Inflammatory macrophage (primary cell): ENCODE data around the gene DIDO1.
A peak's percentile ranks its signal among the peaks of the same experiment; 100 is the strongest.

Experiments
- DNase-seq, 2 donors: peaks; one replicate each; pipeline ENCODE4 v3.0.0-alpha.2; 2020 to 2022
- total RNA-seq, 18 experiments: gene quantifications; one replicate each; lab custom pipeline; 2026; ENCODE audit warnings: mixed read lengths in 6 of 18, inconsistent platforms in 2 of 18; lab: John Stamatoyannopoulos, UW

Gene DIDO1
- 35.2 to 96.2 (median 68.9) reads per million in 18 experiments for total RNA-seq

GRCh38 chr20:62926229-62927127 lies at the start of gene DIDO1:
DIDO1 (minus strand) TSS chr20:62926505.
- DNase-seq = peak; percentile 80 to 91

DNA sequence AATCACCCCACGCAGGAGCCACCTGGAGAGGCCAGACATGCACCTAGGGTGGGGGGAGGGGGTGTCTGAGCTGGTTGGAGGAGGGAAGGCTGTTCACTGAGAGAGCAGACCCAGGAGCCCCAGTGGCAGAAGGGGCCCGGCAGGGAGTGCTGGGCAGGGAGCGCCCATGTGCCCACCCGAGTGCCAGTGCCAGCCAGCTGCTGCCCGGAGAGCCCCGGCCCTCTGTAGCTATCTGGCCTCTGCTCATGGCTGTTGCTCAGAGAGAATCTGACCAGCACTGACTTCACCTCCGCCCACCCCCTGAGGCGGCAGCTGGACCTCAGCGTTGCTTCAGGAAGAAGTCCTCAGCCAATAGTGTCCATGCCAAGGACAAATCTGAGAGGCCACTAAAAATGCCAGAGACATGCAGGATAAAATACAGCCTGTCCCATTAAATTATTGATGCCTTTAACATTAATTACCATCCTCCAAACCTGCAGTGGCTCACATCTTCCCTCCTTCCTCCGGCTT lies 49.0 kb upstream of the DIDO1 start:
- DNase-seq = peak in 1 of 2 donors; percentile 64

- DNase-seq = no peak
Observed at GRCh38 chr20:62972845-62973745, 46.8 kb upstream of the DIDO1 start.

DNA sequence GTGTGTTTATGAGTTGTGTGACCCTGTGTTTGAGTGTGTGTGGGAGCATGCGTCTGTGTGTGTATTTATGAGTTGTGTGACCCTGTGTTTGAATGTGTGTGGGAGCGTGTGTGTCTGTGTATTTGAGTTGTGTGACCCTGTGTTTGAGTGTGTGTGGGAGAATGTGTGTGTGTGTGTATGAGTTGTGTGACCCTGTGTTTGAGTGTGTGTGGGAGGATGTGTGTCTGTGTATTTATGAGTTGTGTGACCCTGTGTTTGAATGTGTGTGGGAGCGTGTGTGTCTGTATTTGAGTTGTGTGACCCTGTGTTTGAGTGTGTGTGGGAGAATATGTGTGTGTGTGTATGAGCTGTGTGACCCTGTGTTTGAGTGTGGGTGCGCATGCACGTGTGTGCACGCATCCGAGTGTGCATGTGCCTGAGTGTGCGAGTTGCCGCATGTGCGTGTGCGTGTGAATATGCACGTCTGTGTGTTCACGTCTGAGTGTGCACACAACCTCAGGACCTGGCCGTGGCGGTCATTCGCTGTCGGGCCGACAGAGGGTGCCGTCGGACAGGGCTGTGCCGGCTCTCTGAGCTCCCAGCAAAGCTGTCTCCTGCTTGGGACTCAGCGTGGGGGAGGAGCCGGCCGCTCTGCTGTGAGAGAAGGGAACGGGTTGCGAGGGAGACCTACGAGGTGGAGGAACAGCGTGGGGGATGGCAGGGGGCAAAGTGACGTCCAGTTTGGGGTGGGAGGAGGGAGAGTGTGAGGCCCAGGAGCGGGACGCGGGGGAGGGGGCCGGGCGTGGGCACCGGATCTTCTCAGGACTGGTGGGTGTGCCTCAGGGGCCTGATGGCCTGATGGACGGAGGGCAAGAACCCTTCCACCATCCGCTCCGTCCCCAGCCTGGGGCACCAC lies 45.9 kb upstream of the DIDO1 start:
- peak; percentile 86 to 89 for DNase-seq

GRCh38 chr20:62971211-62971949 lies 45.1 kb upstream of the DIDO1 start:
- DNase-seq = no peak

GRCh38 chr20:62970307-62971210 lies 44.3 kb upstream of the DIDO1 start:
- no peak for DNase-seq

GRCh38 chr20:62969939-62970306 lies 43.6 kb upstream of the DIDO1 start:
- DNase-seq = no peak

DNA sequence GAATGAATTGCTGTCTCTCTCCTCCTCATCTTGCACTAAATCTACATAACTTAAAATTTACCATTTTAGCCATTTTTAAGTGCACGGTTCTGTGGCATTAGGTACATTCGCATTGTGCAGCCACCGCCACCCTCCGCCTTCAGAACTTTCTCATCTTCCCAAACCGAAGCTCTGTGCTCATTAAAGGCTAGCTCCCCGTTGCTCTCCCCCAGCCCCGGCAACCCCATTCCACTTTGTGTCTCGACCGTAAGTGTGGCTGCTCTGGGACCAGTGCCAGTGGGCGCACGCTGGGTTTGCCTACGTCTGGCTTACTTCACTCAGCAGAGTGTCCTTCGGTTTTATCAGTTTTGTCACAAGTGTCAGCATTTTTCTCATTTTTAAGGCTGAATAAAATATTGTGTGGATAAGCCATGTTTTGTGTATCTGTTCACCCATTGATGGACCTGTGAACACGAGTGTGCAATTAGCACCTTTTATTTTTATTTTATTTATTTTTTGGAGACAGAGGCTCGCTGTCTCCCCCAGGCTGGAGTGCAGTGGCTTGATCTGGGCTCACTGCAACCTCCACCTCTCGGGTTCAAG lies 43.0 kb upstream of the DIDO1 start:
- DNase-seq = no peak

DNA sequence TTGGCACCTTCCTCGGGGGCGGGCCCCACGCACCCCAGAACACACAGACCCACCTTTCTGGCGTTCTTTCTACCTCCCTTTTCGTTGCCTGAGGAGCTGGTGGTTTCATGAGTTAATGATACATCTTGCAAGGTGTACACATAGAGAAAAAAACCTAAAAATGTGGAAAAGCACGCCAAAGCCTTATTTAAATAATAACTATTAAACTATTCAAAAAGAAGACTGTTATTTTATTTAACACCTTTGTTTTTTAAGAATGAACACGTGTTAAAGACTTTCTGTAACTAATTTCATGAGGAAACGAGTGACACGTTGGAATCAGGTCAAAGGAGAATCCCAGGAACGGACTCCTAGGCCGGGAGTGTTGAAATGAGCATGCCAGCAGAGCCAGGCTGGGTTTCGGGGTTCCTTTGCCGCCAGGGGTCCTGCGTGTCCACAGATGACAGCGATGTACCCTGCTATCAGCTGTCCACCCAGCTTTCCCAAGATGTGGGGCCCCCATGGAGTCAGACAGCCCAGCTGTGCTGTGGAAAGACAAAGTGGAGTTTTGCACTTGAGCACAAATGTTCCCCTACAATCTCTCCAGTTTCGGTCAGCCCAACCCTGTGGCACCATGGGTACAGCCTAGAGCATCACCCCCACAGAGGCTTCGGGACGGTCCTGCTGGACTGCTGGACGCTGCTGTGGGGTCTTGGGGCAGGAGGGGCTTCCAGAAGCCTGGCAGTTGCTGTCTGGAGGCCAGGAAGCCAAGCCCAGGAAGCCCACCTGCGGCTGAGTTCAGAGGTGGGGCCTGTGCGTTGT lies 42.3 kb upstream of the DIDO1 start:
- no peak for DNase-seq

- no peak for DNase-seq
Observed at GRCh38 chr20:62967628-62968351, 41.5 kb upstream of the DIDO1 start.

DNA sequence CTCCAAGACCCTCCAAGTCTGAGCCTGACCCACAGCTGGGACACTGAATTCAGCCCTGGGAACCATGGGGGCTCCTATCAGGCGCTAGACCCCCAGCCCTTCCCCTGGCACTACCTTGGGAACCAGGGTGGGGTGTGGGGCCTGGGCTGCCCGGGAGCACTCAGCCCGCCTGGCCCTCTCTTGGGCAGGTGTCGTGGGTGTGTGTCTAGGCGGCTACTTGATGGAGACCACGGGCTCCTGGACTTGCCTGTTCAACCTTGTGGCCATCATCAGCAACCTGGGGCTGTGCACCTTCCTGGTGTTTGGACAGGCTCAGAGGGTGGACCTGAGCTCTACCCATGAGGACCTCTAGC lies 40.8 kb upstream of the DIDO1 start:
- no peak for DNase-seq

DNA sequence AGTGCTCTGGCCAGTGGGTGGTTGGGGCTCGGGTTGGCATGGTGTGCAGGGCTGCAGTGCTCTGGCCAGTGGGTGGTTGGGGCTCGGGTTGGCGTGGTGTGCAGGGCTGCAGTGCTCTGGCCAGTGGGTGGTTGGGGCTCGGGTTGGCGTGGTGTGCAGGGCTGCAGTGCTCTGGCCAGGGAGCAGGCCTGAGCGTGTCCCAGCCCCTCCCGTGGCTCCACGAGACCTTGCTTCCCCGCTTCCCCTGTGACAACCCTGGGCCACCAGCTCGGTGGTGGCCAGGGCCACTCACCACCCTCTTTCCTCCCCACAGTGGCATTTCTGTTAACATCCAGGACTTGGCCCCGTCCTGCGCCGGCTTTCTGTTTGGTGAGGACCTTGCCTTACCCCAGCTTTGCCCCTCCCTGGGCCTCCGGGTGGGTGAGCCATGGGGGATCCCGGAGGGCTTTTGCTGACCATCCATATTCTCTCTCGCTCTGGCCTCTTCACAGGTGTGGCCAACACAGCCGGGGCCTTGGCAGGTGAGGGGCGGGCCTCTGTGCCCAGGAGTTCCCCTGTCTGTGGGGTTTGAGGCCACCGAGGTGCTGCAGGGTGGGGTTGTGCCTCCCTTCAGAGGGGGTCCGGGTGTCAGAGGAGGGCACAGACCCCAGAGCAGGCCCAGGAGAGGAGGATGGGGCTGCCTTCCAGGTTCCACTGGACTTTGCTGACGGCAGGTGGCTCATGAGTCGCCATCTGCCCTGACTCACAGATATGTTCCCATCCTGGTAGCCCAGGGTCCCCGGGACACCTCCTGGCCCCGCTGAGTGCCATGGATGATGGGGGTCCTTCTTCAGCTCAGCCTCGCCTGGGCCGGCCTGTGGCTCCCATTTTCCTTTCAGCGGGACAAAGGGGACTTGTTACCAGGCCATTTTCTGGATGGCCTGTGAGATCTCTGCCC lies 40.2 kb upstream of the DIDO1 start:
- DNase-seq = no peak

GRCh38 chr20:62965363-62965771 lies 39.1 kb upstream of the DIDO1 start:
- DNase-seq = no peak

DNA sequence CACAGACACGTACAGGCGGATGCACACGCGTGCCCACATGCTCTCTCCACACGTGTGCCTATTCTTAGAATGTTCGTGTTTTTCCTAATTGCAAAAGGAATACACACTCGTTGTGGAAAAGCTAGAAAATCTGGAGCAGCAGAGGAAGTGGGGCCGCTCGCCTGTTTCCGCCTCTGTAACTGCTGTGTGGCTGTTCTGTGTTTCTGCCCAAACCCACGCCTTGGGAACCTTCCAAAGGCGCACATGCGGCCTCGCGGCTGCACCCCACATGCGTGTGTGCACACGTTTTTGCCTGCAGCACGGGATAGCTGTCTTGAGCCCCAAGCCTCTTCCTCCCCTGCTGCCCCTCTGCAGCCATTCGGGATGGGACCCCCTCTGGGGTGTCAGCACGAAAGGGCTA lies 38.4 kb upstream of the DIDO1 start:
- DNase-seq = peak; percentile 37 to 53

DNA sequence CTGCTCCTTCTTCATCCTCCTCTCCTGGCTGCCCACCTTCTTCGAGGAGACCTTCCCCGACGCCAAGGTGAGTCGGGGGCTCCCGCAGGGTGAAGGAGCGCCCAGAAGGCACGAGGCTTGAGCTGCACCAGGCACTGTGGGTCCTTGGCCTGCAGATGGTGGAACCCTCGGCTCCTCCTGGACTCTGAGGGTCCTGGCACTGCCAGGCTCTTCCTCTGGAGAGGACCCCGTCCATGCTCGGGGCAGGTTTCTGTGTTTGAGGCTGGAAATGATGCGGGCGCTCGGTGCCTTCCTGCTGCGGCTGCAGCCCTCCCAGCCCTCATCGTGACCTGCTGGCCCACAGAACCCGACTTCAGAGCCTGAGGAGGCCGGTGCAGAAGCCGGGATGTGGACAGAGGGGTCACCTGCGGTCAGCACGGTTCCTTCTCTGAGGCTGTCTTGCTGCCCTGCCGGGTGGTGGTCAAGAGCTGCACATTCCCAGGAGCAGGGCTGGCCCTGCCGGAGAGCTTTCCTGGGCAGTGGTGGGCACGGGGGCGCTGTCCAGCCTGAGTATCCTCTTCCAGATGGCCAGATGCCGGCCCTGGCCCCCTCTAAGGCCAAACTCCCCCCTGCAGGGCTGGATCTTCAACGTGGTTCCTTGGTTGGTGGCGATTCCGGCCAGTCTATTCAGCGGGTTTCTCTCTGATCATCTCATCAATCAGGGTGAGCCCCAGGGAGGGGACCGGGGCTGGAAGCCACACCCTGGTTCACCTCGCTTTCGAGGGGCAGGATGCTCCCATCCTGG lies 37.5 kb upstream of the DIDO1 start:
- DNase-seq = no peak

- DNase-seq = no peak
Observed at GRCh38 chr20:62962891-62963613, 36.7 kb upstream of the DIDO1 start.
